ENCODE results near the gene HIVEP2.
A peak's percentile ranks its signal among the peaks of the same experiment; 100 is the strongest.

Gene HIVEP2

GRCh38 chr6:142886431-142887170 is 58.4 kb downstream of the HIVEP2 start:
- peak; percentile 57 for DNase-seq

- peak; percentile 98 for DNase-seq
Observed at GRCh38 chr6:142885182-142885867, 59.7 kb downstream of the HIVEP2 start.

- no peak for DNase-seq
Observed at GRCh38 chr6:142884214-142885035, 60.6 kb downstream of the HIVEP2 start.

GRCh38 chr6:142883011-142883410 is 62.0 kb downstream of the HIVEP2 start:
- peak; percentile 50 for DNase-seq

GRCh38 chr6:142881761-142882160 is 63.2 kb downstream of the HIVEP2 start:
- peak; percentile 39 for DNase-seq

GRCh38 chr6:142881290-142881689 is 63.7 kb downstream of the HIVEP2 start:
- peak; percentile 28 for DNase-seq

GRCh38 chr6:142880201-142880600 is 64.8 kb downstream of the HIVEP2 start:
- no peak for DNase-seq

GRCh38 chr6:142879527-142879926 is 65.4 kb downstream of the HIVEP2 start:
- no peak for DNase-seq

GRCh38 chr6:142879076-142879475 is 65.9 kb downstream of the HIVEP2 start:
- DNase-seq, result no peak

GRCh38 chr6:142878407-142878806 is 66.6 kb downstream of the HIVEP2 start:
- DNase-seq, result no peak

GRCh38 chr6:142874676-142875075 is 70.3 kb downstream of the HIVEP2 start:
- peak; percentile 19 for DNase-seq

- peak; percentile 34 for DNase-seq
Observed at GRCh38 chr6:142872376-142872775, 72.6 kb downstream of the HIVEP2 start.

- peak; percentile 88 for DNase-seq
Observed at GRCh38 chr6:142871910-142872331, 73.1 kb downstream of the HIVEP2 start.

GRCh38 chr6:142870787-142871415 is 74.1 kb downstream of the HIVEP2 start:
- DNase-seq, result no peak

GRCh38 chr6:142868917-142869316 is 76.1 kb downstream of the HIVEP2 start:
- DNase-seq, result no peak

GRCh38 chr6:142867988-142868812 is 76.8 kb downstream of the HIVEP2 start:
- no peak for DNase-seq

GRCh38 chr6:142867355-142867801 is 77.6 kb downstream of the HIVEP2 start:
- no peak for DNase-seq

GRCh38 chr6:142863981-142864380 is 81.0 kb downstream of the HIVEP2 start:
- no peak for DNase-seq

GRCh38 chr6:142861711-142862110 is 83.3 kb downstream of the HIVEP2 start:
- DNase-seq, result no peak

GRCh38 chr6:142860498-142860897 is 84.5 kb downstream of the HIVEP2 start:
- no peak for DNase-seq

- no peak for DNase-seq
Observed at GRCh38 chr6:142857796-142858555, 87.0 kb downstream of the HIVEP2 start.

Data from EL (cell line).